ENCODE measurements around the gene SEMA4G.

GRCh38 chr10:100928039-100928438 lies 41.3 kb upstream of the SEMA4G start:
- TF ChIP-seq SP1 (IDR thresholded peaks at IDR 0.05; ENCODE audit: low read depth, low read length), result no peak
- no peak for TF ChIP-seq CTCF (IDR thresholded peaks at IDR 0.05; ENCODE audit: control extremely low read depth in 1 of 3, insufficient read depth in 1 of 3, low read depth in 1 of 3, low read length in 3 of 3)
- TF ChIP-seq ASH2L (IDR thresholded peaks at IDR 0.05; ENCODE audit: low read length), result no peak
- no peak for TF ChIP-seq MAX (IDR thresholded peaks at IDR 0.05)
- TF ChIP-seq RAD21 (IDR thresholded peaks at IDR 0.05 in 1 of 2, conservative IDR thresholded peaks at IDR 0.05 in 1 of 2; ENCODE audit: low read depth in 2 of 2, low read length in 2 of 2), result no peak
- no peak for TF ChIP-seq ATF3 (IDR thresholded peaks at IDR 0.05; ENCODE audit: insufficient read depth, low read depth, low read length)
- no peak for TF ChIP-seq POLR2AphosphoS5 (IDR thresholded peaks at IDR 0.05; ENCODE audit: low read depth, low read length)
- no peak for TF ChIP-seq GTF2F1 (IDR thresholded peaks at IDR 0.05; ENCODE audit: borderline replicate concordance, low read depth, low read length)
- no peak for TF ChIP-seq CEBPB (IDR thresholded peaks at IDR 0.05; ENCODE audit: low read depth, low read length)
- TF ChIP-seq SUZ12 (IDR thresholded peaks at IDR 0.05; ENCODE audit: low read length), result no peak
- TF ChIP-seq TBP (IDR thresholded peaks at IDR 0.05; ENCODE audit: low read depth, low read length), result no peak
- no peak for TF ChIP-seq EZH2 (IDR thresholded peaks at IDR 0.05; ENCODE audit: low read depth, low read length, severe bottlenecking)

Measured in H1 (cell line).